Heart left ventricle (tissue), 16 donors: Measurements from ENCODE around the gene DHX57. TPM values are rescaled to one million over a fixed set of nuclear protein-coding genes. Genes with fewer than 3 reads are reported as not detected.

Source experiments
- ATAC-seq, 4 donors: fragments of 200-7000 bp; cut with Tn5 transposase; one replicate each; pipeline ENCODE4 v1.9.1; 2020 to 2022; ENCODE audit warnings: moderate library complexity in 4 of 4, mild to moderate bottlenecking in 3 of 4, moderate number of reproducible peaks in 1 of 4
- DNase-seq, 5 donors: peaks; one replicate each; pipeline ENCODE4 v3.0.0-alpha.2; 2020
- H3K27ac ChIP-seq, 12 donors: fragments of 200-600 bp; sonication (generic) in 4 of 12; one replicate each; pipeline versions ENCODE4 v1.5.0 to v1.8.0; 2016 to 2022; ENCODE audit warnings: mild to moderate bottlenecking in 2 of 12
- H3K27me3 ChIP-seq, 9 donors: fragments of 200-600 bp; sonication (generic) in 2 of 9; one replicate each; pipeline versions ENCODE4 v1.5.1 to v1.8.0; 2016 to 2022; ENCODE audit warnings: mild to moderate bottlenecking in 3 of 9
- H3K36me3 ChIP-seq, 9 donors: fragments of 200-600 bp; sonication (generic) in 2 of 9; one replicate each; pipeline versions ENCODE4 v1.5.0 to v1.8.0; 2018 to 2022; ENCODE audit warnings: mild to moderate bottlenecking in 2 of 9
- H3K4me1 ChIP-seq, 12 donors: fragments of 200-600 bp; sonication (generic) in 4 of 12; one replicate each; pipeline versions ENCODE4 v1.5.0 to v1.8.0; 2016 to 2022; ENCODE audit warnings: mild to moderate bottlenecking in 3 of 12
- H3K4me3 ChIP-seq, 12 donors: fragments of 200-600 bp; sonication (generic) in 4 of 12; one replicate each; pipeline versions ENCODE4 v1.5.0 to v1.8.0; 2017 to 2022; ENCODE audit warnings: mild to moderate bottlenecking in 9 of 12, moderate library complexity in 4 of 12
- H3K9me3 ChIP-seq, 12 donors: fragments of 200-600 bp; sonication (generic) in 4 of 12; one replicate each; pipeline versions ENCODE4 v1.5.0 to v1.8.0; 2016 to 2022; ENCODE audit warnings: mild to moderate bottlenecking in 1 of 12
- POLR2A ChIP-seq, 2 donors: fragments of 450-650 bp; IDR thresholded peaks; one replicate each; pipeline ENCODE4 v1.6.1; 2017; ENCODE audit warnings: antibody characterized with exemption in 2 of 2, mild to moderate bottlenecking in 2 of 2, moderate library complexity in 2 of 2
- WGBS, 4 donors: extraction: QIAGEN DNeasy Blood & Tissue Kit in 2 of 4; methylation state at CpG; one replicate each; pipeline versions ENCODE4 v1.1.5 to v1.1.7; 2013 to 2018; 5-methylcytosine and 5-hydroxymethylcytosine counted together
- intact Hi-C, 10 donors: fragments of 100-400 bp; cut with DNase I; formaldehyde crosslinking; loops; one replicate each; pipeline versions ENCODE4 v1.11.1 to v1.14.2; 2022
- polyA plus RNA-seq, 2 donors: library from polyadenylated mRNA; stranded (reverse); fragments of 200-250 nt; gene quantifications; one replicate each; pipeline ENCODE4 v1.2.3, GENCODE V29; 2013
- total RNA-seq, 9 donors: library from RNA; depleted of rRNA in 2 of 9; stranded (reverse); fragments of >200 nt in 2 of 9; fragmentation: NEBNext Ultra II Directional in 3 of 9; extraction: Animal tissue kit (Norgen Biotek cat#: 25700) in 3 of 9; gene quantifications; one replicate each; pipeline versions ENCODE4 v1.1.0 to v1.2.4, GENCODE V29; 2016 to 2023
- TF ChIP-seq, protein P1 (sequence below), 12 donors: fragments of 200-600 bp; sonication (generic) in 4 of 12; IDR thresholded peaks; one replicate each; pipeline versions ENCODE4 v1.5.0 to v1.8.0; 2018 to 2022; ENCODE audit warnings: antibody characterized with exemption in 12 of 12, mild to moderate bottlenecking in 5 of 12
- donor health status: ischemic (EF 13 %, LVEDD 7.1; RV severe dilation, severe dysfunction).
- donor health status: healthy with polysubstance abuse.
- donor health status: DM: no; HTN: yes; CAD: no.
- donor health status: DM: no; HTN: no; CAD: no.
- donor health status: ischemic (EF 25% LVEDD 6.9; RV normal size, moderate dysfunction).
- donor health status: ischemic (EF 25% LVEDD 5.7; RV mildly dilated, moderate dysfunction).
- donor health status: healthy.
- donor health status: DM: yes; HTN: yes; CAD: no.
- donor health status: ischemic (EF 35%, LVEDD 5.7; RV mildly dilated, moderate dysfunction).
- donor health status: nonischemic (EF 11% LVEDD 7.7; RV severe dilation, severe dysfunction).
- donor health status: DM: yes; HTN: yes; CAD: no.
- donor health status: PGD.
- donor health status: ischemic (EF 29% LVEDD 5.4; RV normal size, mild dysfunction).
- donor health status: nonischemic (EF 23%, LVEDD 6.1; RV moderate dilation, normal function).

Gene DHX57
- total and polyA plus RNA-seq, 11 donors: 4.1 to 15.0 (median 9.4) TPM

DNA sequence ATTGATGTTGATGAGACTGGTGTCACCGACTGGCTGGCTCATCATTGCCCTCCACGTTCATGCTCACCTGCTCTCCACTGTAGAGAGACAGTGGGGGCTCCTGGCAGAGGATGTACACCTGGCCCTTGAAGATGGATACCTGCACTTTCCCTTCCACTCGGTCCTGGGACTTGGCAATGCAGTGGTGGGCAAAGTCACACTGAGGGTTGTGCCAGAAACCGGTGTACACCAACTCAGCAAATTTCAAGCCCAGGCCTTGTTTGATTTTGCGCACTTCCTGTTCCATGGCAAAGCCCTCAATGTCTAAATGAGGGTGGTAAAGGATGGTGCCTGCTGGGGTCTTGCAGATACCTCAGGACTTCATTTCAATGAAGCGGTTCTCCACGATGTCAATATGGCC, 65.2 kb downstream of the DHX57 start:
- Histone ChIP-seq H3K4me3 (no peak overlapping the region), H3K4me1 (peaks cover 0 to 9% (median 0%) of the 10 kb centered on the region in 12 donors), H3K27ac (no peak overlapping the region), H3K9me3 (no peaks in the 10 kb centered on the region), H3K27me3 (no peaks in the 10 kb centered on the region), H3K36me3 (peaks cover 2 to 63% (median 48%) of the 10 kb centered on the region in 9 donors)
- TF ChIP-seq POLR2A (IDR thresholded peaks at IDR 0.05): no peak
- TF ChIP-seq, protein P1, sequence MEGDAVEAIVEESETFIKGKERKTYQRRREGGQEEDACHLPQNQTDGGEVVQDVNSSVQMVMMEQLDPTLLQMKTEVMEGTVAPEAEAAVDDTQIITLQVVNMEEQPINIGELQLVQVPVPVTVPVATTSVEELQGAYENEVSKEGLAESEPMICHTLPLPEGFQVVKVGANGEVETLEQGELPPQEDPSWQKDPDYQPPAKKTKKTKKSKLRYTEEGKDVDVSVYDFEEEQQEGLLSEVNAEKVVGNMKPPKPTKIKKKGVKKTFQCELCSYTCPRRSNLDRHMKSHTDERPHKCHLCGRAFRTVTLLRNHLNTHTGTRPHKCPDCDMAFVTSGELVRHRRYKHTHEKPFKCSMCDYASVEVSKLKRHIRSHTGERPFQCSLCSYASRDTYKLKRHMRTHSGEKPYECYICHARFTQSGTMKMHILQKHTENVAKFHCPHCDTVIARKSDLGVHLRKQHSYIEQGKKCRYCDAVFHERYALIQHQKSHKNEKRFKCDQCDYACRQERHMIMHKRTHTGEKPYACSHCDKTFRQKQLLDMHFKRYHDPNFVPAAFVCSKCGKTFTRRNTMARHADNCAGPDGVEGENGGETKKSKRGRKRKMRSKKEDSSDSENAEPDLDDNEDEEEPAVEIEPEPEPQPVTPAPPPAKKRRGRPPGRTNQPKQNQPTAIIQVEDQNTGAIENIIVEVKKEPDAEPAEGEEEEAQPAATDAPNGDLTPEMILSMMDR (IDR thresholded peaks at IDR 0.05): no peak
- ATAC-seq: no peak
- DNase-seq: no peak
- intact Hi-C loops: no loop called here
- 97 to 98% (median 98%) methylated on average over 7 of the region's 7 CpGs for WGBS, 4 donors

DNA sequence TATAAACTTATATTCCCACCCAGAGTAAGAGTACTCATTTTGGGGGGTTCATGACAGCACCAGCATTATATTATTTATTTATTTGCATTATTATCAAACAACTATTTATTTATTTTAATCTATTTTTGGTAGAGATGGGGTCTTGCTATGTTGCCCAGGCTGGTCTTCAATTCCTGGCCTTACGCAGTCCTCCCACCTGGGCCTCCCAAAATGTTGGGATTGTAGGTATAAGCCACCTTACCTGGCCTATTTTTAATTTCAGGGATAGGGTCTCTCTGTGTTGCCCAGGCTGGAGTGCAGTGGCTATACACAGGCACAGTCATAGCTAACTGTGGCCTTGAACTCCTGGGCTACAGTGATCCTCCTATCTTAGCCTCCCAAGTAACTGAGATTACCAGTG, 67.1 kb downstream of the DHX57 start:
- Histone ChIP-seq H3K27me3 (no peaks in the 10 kb centered on the region), H3K4me1 (peaks cover 0 to 9% (median 0%) of the 10 kb centered on the region in 12 donors), H3K4me3 (no peak overlapping the region), H3K9me3 (no peaks in the 10 kb centered on the region), H3K36me3 (peaks cover 2 to 63% (median 46%) of the 10 kb centered on the region in 9 donors), H3K27ac (no peak overlapping the region)
- TF ChIP-seq, protein P1 (IDR thresholded peaks at IDR 0.05): no peak
- no peak for TF ChIP-seq POLR2A (IDR thresholded peaks at IDR 0.05)
- no peak for DNase-seq
- no peak for ATAC-seq
- WGBS, 4 donors: 98 to 100% (median 99%) methylated on average over 1 of the region's 1 CpG
- intact Hi-C loops: no loop called here

DNA sequence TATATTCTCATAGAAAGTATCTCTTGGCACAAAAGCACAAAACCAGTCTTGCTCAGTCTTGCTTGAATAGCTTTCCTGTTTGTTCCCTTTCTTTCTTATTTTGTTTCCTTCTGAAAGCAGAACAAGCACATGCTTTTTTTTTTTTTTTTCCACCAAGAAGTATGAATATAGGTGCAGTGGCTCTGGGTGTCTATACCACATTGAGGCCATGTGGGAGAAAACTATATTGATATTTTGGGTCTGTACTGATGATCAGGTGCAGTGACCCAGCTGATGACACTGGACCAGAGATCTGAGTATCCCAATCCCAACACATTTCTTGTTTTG, 69.0 kb downstream of the DHX57 start:
- H3K4me1 ChIP-seq: peaks cover 0 to 9% (median 0%) of the 10 kb centered on the region in 12 donors
- H3K9me3 ChIP-seq: no peaks in the 10 kb centered on the region
- H3K27me3 ChIP-seq: no peaks in the 10 kb centered on the region
- no peak for TF ChIP-seq POLR2A (IDR thresholded peaks at IDR 0.05)
- intact Hi-C loops: no loop called here
- DNase-seq: no peak
- H3K36me3 ChIP-seq: peaks cover 0 to 62% (median 42%) of the 10 kb centered on the region in 9 donors
- peak overlapping the region in 1 of 12 donors; percentile 47 for H3K27ac ChIP-seq
- no peak for ATAC-seq
- H3K4me3 ChIP-seq: no peak overlapping the region

DNA sequence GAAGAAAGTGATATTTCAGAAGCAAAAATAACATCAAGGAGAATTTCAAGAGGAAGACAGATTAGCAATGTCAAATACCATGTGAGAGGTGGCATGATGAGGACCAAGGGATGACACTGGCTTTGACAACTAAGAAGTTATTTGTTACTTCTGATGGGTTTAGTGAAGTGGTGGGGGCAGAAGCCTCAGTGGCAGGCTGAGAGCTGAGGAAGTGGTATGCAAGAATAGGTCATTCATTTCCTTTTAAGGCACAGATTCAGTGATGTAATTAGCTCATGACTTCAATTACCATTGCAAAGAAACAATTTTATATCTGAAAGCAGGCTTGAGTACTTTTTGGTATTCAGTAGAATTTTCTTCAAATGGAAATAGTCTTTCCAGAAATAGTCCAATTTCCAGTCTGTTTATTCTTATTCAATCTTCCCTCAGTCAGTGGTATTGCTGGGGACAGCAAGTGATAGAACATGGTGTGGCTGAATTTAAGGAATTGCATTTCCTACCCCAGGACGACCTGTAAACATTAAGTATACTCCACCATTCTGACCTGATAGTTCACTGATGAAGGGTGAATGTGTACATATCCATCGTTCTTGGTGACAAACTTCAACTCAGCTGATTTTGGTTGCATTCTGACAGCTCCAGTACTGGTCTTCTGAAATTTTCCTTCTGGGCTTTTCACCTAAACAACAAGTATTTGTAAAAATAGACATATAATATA, 69.6 kb downstream of the DHX57 start:
- no peaks in the 10 kb centered on the region for H3K27me3 ChIP-seq
- H3K36me3 ChIP-seq: peaks cover 0 to 59% (median 37%) of the 10 kb centered on the region in 9 donors
- H3K9me3 ChIP-seq: no peaks in the 10 kb centered on the region
- WGBS, 4 donors: 81 to 88% (median 84%) methylated on average over 2 of the region's 2 CpGs
- peaks cover 0 to 9% (median 0%) of the 10 kb centered on the region in 12 donors for H3K4me1 ChIP-seq
- H3K27ac ChIP-seq: peak overlapping the region in 1 of 12 donors; percentile 47
- TF ChIP-seq, protein P1 (IDR thresholded peaks at IDR 0.05): no peak
- TF ChIP-seq POLR2A (IDR thresholded peaks at IDR 0.05): no peak
- no peak for DNase-seq
- intact Hi-C loops: no loop called here
- no peak for ATAC-seq
- H3K4me3 ChIP-seq: no peak overlapping the region

DNA sequence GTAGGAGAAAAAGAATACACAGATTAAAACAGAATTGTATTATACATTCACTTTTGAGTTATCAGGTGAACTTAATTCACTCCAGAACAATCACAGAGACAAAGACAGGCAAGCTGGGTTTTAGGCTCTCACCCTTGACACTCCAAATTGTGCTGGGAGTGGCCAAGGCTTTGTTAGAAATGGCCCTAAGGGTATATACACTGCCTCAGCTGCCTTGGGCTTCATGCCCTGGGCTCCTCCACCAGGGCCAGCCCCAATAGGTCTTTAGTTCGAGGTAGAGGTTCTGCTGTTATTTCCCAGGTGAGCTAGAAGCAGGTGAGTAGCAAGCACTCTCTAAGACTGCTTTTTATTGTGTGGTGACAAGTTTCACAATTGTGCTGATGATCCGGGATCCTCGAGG, 77.8 kb downstream of the DHX57 start:
- DNase-seq (no peak), ATAC-seq (no peak)
- TF ChIP-seq POLR2A (IDR thresholded peaks at IDR 0.05): no peak
- TF ChIP-seq, protein P1 (IDR thresholded peaks at IDR 0.05): no peak
- WGBS, 4 donors: 77 to 100% (median 93%) methylated on average over 3 of the region's 3 CpGs
- Histone ChIP-seq H3K4me1 (peaks cover 0 to 4% (median 0%) of the 10 kb centered on the region in 12 donors), H3K27me3 (no peaks in the 10 kb centered on the region), H3K27ac (peak overlapping the region in 2 of 12 donors; percentile 5 to 19), H3K9me3 (no peaks in the 10 kb centered on the region), H3K4me3 (no peak overlapping the region), H3K36me3 (peaks cover 0 to 44% (median 19%) of the 10 kb centered on the region in 9 donors)
- intact Hi-C loops: no loop called here
